Activated T-helper 2 cell treated with anti-CD3 and anti-CD28 coated beads, Interferon-gamma antibody, Interleukin-2, Interleukin-4, amounts not matched to agents 10 μg/mL and 5 μg/mL and 100 μg/mL, durations not matched to agents 14 hours and 24 hours and 36 hours (primary cell): ENCODE data around the gene SPDL1. TPM values are rescaled to one million over a fixed set of nuclear protein-coding genes. Genes with fewer than 3 reads are reported as not detected.

Experiments used
- DNase-seq: peaks from one replicate; pipeline ENCODE4 v3.0.0; 2021; ENCODE audit warnings: low spot score
- H3K27ac Mint-ChIP-seq: one replicate; pipeline ENCODE4 v1.8.0; 2021; ENCODE audit warnings: mixed read lengths
- H3K27me3 Mint-ChIP-seq: one replicate; pipeline ENCODE4 v1.8.0; 2021; ENCODE audit warnings: low read depth, mixed read lengths
- H3K36me3 Mint-ChIP-seq: one replicate; pipeline ENCODE4 v1.8.0; 2021; ENCODE audit warnings: low read depth, mixed read lengths
- H3K4me1 Mint-ChIP-seq: one replicate; pipeline ENCODE4 v1.8.0; 2021; ENCODE audit warnings: low read depth, mixed read lengths
- H3K4me3 Mint-ChIP-seq: one replicate; pipeline ENCODE4 v1.8.0; 2021; ENCODE audit warnings: low read depth, mild to moderate bottlenecking, moderate library complexity, mixed read lengths
- H3K9me3 Mint-ChIP-seq: one replicate; pipeline ENCODE4 v1.8.0; 2021; ENCODE audit warnings: mixed read lengths
- intact Hi-C: fragments of 100-400 bp; cut with micrococcal nuclease; formaldehyde crosslinking; loops from one replicate; pipeline ENCODE4 v1.15.1; 2023
- total RNA-seq: library from RNA; stranded (reverse); gene quantifications from 2 replicates; pipeline ENCODE4 v1.2.3, GENCODE V29; 2022

The SPDL1 gene
- total RNA-seq, 1 donor from 2014 or later = 35.1 TPM

DNA sequence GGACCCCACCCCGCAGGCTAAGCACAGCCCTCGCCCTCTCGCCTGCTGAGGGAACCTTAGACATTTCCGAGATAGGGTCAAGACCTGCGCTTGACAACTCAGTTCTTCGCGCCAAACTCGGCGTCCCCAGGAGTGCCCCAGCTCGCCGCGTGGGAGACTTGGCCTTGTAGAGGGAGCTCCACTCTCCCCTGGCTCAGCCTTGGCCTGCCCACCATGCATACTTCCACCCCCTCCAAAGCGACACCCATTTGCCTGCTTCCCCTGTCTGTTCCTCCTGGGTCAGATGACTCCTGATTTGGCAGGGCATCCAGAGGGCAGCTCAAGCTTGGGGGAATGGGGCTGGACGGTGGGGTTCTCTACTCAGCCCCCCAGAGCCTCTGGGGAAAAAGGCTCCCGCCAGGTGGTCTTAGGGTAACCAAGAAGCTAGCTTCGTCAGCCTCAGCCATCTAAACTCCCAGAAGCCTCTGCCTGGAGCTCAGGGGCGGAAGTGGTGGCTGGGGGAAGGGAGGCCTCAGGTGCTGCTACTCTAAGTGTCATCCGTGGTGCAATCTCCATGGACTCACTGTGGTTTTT, 54.1 kb downstream of the SPDL1 start:
- Mint-ChIP-seq H3K27me3 (peaks cover 2% of the 10 kb centered on the region), H3K36me3 (peaks cover 50% of the 10 kb centered on the region), H3K27ac (peak overlapping the region; percentile 89), H3K4me1 (peaks cover 41% of the 10 kb centered on the region), H3K9me3 (peaks cover 30% of the 10 kb centered on the region), H3K4me3 (peak overlapping the region; percentile 89)
- DNase-seq = peak; percentile 69
- intact Hi-C loops = loop anchor here (1.0 to 5.0 kb wide), 3 partner anchors 12 to 54 kb away; partner anchors contain the start of gene SPDL1

DNA sequence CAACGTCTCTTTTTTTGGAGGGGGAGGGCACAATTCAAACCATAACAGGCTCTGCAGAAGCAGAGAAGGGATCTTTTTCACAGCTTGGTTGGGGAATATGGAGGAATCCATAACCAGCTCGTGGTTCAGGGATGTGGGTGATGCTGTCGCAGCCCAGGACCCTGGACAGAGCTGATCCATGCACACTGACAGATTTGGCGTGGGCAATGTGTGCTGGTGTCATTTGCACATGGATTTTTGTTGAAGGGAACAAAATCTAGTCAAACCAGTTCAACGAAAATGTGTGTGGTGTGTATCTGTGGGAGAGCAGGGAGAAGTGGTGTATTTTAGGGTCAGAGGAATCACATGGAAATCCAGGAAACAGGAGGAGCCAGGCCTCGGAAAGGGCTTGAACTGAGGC, 57.7 kb downstream of the SPDL1 start:
- Mint-ChIP-seq H3K4me3 (no peak overlapping the region), H3K9me3 (peaks cover 19% of the 10 kb centered on the region), H3K36me3 (peaks cover 69% of the 10 kb centered on the region), H3K27ac (no peak overlapping the region), H3K27me3 (no peaks in the 10 kb centered on the region), H3K4me1 (peaks cover 67% of the 10 kb centered on the region)
- DNase-seq = no peak
- intact Hi-C loops = no loop called here

DNA sequence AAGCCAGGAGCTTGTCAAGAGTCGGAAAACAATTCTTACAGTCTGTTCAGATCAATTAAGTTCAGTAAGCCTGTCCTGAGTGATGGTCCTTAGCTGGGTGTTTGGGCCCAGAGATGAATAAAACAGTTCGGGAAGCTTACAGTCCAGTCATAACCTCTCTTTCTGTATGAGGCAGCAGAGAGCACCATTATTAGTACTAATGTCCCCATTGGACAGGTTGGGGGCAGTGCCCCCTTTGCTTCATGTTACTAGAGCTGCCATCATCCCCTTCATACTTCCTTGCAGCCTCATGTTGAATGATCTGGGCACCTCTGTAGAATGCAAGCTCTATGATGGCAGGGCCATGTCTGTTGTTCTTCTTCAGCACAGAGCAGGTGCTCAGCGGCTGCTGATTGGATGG, 63.3 kb downstream of the SPDL1 start:
- DNase-seq = no peak
- no peaks in the 10 kb centered on the region for H3K27me3 Mint-ChIP-seq
- no peak overlapping the region for H3K4me3 Mint-ChIP-seq
- H3K9me3 Mint-ChIP-seq = no peaks in the 10 kb centered on the region
- intact Hi-C loops = no loop called here
- H3K36me3 Mint-ChIP-seq = peaks cover 77% of the 10 kb centered on the region
- H3K4me1 Mint-ChIP-seq = peaks cover 85% of the 10 kb centered on the region
- peak overlapping the region; percentile 95 for H3K27ac Mint-ChIP-seq

DNA sequence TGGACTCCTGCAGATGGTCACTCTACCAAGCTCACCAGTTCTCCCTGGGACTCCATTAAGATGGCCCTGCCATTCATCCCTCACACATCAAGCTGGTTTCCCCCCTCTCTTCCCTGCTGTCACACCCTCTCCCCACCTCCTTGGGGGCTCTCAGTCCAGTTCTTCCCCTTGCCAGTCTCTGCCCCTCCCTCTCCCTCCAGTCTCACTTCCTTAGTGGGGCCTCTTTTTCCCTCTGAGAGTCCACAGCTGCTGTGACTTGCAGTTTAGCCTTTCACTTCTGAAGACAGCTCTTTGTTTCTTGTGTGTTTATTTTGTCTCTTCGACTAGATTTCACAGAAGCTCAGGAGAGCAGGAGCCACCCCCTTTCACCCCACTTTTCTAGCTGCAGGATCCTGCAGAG, 64.0 kb downstream of the SPDL1 start:
- H3K27ac Mint-ChIP-seq = peak overlapping the region; percentile 95
- intact Hi-C loops = no loop called here
- H3K4me1 Mint-ChIP-seq = peaks cover 87% of the 10 kb centered on the region
- DNase-seq = no peak
- peak overlapping the region; percentile 48 for H3K4me3 Mint-ChIP-seq
- no peaks in the 10 kb centered on the region for H3K27me3 Mint-ChIP-seq
- no peaks in the 10 kb centered on the region for H3K9me3 Mint-ChIP-seq
- H3K36me3 Mint-ChIP-seq = peaks cover 78% of the 10 kb centered on the region

DNA sequence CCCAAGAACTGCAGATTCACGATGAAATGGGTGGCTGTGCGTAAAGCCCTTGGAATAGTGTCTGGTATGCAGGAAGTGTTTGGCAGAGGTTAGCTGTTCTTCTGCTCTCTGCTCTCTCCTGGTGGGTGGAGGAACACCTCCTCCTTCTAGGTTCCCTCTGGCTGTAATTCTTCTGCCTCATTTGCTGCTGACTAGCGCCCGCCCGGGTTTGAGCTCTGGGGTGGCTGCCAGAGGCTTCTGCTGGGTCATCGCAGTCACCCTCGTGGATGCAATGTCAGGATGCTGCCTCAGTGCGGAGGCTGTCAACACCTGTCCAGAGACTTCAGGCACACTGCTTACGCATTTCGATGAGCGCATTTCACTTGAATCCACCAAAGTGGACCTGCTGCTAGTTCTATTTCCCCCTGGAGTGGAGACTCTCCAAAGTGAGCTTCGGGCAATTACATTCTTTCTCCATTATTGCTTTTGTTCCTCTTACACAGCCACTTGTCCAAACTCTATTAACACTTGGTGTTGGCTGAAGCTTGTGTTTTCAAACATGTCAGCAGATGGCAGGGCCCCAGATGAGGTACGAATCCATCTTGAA, 65.2 kb downstream of the SPDL1 start:
- no peaks in the 10 kb centered on the region for H3K27me3 Mint-ChIP-seq
- H3K4me1 Mint-ChIP-seq = peaks cover 91% of the 10 kb centered on the region
- peak overlapping the region; percentile 95 for H3K27ac Mint-ChIP-seq
- H3K4me3 Mint-ChIP-seq = peak overlapping the region; percentile 24
- H3K9me3 Mint-ChIP-seq = no peaks in the 10 kb centered on the region
- DNase-seq = no peak
- H3K36me3 Mint-ChIP-seq = peaks cover 80% of the 10 kb centered on the region
- intact Hi-C loops = loop anchor here (1.0 kb wide), 1 partner anchor 12 kb away; the partner anchor contains the start of gene DOCK2

DNA sequence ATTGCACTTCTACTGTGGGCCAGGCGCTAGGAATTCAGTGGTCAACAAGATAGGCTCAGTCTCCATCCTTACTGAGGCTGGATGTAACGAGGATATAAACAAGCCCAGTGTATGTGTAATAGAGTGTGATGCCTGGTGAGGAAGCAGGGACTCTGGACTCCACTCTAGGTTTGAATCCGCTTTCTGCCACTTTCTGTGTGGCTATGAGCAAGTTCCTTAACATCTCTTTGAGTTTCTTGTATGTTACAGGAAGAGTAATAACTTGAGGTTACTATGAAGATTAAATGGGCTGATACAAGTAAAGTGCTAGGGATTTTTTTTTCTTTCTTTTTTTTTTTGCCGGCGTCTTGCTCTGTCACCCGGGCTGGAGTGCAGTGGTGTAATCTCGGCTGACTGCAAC, 65.9 kb downstream of the SPDL1 start:
- Mint-ChIP-seq H3K36me3 (peaks cover 81% of the 10 kb centered on the region), H3K4me1 (peaks cover 92% of the 10 kb centered on the region), H3K9me3 (no peaks in the 10 kb centered on the region), H3K27ac (peak overlapping the region; percentile 95), H3K4me3 (peak overlapping the region; percentile 59), H3K27me3 (no peaks in the 10 kb centered on the region)
- intact Hi-C loops = loop anchor here (1.0 kb wide), 1 partner anchor 12 kb away; the partner anchor contains the start of gene DOCK2
- DNase-seq = no peak

DNA sequence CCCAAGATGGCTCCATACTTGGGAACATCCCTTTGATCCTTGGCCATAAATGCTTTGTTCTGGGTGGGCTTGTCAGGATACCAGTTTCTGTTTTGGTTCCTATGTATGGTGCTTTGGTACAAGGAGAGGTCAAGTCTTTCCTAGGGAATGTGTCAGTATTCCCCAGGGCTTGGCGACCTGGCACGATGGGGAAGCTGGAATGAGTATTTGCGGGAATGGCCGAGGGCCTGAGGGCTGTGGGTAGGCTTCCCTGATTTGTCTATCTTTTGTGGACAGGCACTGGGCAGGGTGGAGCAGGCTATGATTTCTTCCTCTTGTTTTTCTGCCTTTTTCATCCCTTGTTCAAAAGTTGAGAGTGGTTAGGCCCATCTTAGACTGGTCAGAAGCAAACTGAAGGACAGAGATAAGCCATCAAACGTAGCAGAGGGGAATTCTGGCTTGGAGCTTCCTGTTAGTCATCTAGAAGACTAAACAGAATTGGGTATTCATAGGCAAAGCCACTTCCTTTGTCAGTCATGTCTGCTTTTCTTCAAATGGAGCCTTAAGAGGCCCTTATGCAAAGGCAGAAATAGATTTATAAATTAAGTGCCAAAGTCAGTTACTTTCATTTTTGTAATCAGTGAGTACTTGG, 67.2 kb downstream of the SPDL1 start:
- no peaks in the 10 kb centered on the region for H3K9me3 Mint-ChIP-seq
- peaks cover 85% of the 10 kb centered on the region for H3K36me3 Mint-ChIP-seq
- H3K4me1 Mint-ChIP-seq = peaks cover 95% of the 10 kb centered on the region
- no peak for DNase-seq
- peak overlapping the region; percentile 95 for H3K27ac Mint-ChIP-seq
- intact Hi-C loops = loop anchor here (1.0 to 10.0 kb wide), 7 partner anchors 20 to 1736 kb away; partner anchors contain the start of genes NPM1, PANK3 and SPDL1
- H3K4me3 Mint-ChIP-seq = peak overlapping the region; percentile 67
- no peaks in the 10 kb centered on the region for H3K27me3 Mint-ChIP-seq

DNA sequence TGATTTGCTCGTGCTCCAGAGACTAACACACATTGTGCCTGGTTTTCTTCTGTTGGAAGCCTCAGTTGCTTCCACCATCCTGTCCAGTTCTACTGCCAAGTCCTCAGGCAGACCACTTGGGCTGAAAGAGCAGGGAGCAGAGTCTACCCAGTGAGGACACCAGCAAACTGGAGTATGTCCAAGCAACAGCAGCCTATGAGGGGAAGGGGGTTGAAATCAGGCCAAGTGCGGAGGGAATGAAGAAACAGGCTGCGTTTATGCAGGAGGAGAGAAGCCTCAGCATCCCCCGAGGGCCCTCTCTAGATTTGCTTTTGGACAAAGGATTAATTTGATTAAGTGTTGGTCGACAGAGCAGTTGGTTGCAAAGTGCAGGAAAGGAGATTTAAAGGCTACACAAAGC, 68.0 kb downstream of the SPDL1 start:
- H3K36me3 Mint-ChIP-seq = peaks cover 85% of the 10 kb centered on the region
- H3K27me3 Mint-ChIP-seq = no peaks in the 10 kb centered on the region
- intact Hi-C loops = loop anchor here (1.0 to 10.0 kb wide), 7 partner anchors 20 to 1736 kb away; partner anchors contain the start of genes NPM1, PANK3 and SPDL1
- H3K4me3 Mint-ChIP-seq = peak overlapping the region; percentile 67
- peak overlapping the region; percentile 95 for H3K27ac Mint-ChIP-seq
- no peaks in the 10 kb centered on the region for H3K9me3 Mint-ChIP-seq
- H3K4me1 Mint-ChIP-seq = peaks cover 96% of the 10 kb centered on the region
- DNase-seq = no peak

DNA sequence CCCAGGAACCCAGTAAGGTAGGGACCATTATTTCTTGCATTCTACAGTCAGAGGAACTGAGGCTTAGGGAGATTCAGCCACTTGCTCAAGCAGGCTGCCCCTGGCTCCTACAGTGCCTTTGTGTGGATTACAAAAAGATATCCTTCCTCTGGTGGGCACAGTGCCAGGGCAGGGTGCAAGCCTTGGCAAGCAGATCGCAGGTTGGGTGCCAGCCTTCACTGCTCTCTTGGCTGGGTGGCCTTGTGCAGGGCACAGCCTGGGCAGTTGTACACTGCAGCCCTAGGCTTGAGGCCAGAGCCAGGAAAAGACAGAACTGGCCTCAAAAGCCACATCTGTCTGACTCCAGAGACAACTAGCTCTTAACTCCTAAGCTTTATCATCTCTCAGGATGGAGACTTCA, 68.5 kb downstream of the SPDL1 start:
- peaks cover 95% of the 10 kb centered on the region for H3K4me1 Mint-ChIP-seq
- H3K27me3 Mint-ChIP-seq = no peaks in the 10 kb centered on the region
- intact Hi-C loops = loop anchor here (5.0 to 10.0 kb wide), 3 partner anchors 683 to 1735 kb away; partner anchors contain the start of genes NPM1 and PANK3
- H3K36me3 Mint-ChIP-seq = peaks cover 86% of the 10 kb centered on the region
- no peak overlapping the region for H3K4me3 Mint-ChIP-seq
- DNase-seq = no peak
- H3K9me3 Mint-ChIP-seq = no peaks in the 10 kb centered on the region
- H3K27ac Mint-ChIP-seq = peak overlapping the region; percentile 62

DNA sequence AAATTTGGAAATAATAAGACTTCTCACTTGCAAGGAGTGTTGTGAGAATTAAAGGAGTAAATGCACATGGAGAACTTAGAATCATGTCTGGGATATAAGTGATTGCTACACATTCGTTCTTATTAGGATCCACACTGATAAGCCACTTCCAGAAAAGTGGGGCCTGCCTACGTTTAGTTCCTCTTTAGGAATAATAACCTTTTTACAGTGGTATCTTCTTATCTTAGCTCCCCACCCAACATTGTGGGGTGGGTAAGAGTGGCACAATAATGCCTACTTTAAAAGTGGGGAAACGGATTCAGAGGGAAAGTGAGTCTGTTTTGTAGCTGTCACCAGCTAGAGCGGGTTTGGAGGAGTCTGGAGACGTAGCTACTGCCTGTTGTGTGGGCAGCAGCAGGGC, 69.5 kb downstream of the SPDL1 start:
- Mint-ChIP-seq H3K36me3 (peaks cover 83% of the 10 kb centered on the region), H3K4me1 (peaks cover 92% of the 10 kb centered on the region), H3K27me3 (no peaks in the 10 kb centered on the region), H3K4me3 (no peak overlapping the region), H3K27ac (no peak overlapping the region), H3K9me3 (no peaks in the 10 kb centered on the region)
- DNase-seq = no peak
- intact Hi-C loops = loop anchor here (5.0 to 10.0 kb wide), 3 partner anchors 682 to 1734 kb away; partner anchors contain the start of genes NPM1 and PANK3

Other genes starting within 250 kb of the SPDL1 start
- 217 and 246 TPM in 2 replicates for gene DOCK2, start 53.5 kb downstream of the SPDL1 start, total RNA-seq